ENCODE results near the gene ZNF362. TPM values are rescaled to one million over a fixed set of nuclear protein-coding genes. Genes with fewer than 3 reads are reported as not detected.

The ZNF362 gene
- total and polyA plus RNA-seq, 4 donors: 2.3 to 6.3 (median 5.4) TPM

- WGBS: 81% methylated on average over 15 of the region's 15 CpGs
Observed at GRCh38 chr1:33295023-33295422, 38.7 kb downstream of the ZNF362 start.

More at GRCh38 chr1:33295023-33295422, 38.7 kb downstream of the ZNF362 start:
- Histone ChIP-seq H3K36me3 (ENCODE audit: control insufficient read depth in 4 of 4, insufficient read depth in 3 of 4, low read depth in 1 of 4, low read length in 3 of 4) (peaks cover 0 to 9% (median 5%) of the 10 kb centered on the region in 4 donors), H3K9me3 (ENCODE audit: control insufficient read depth in 4 of 4, low read length in 3 of 4) (no peaks in the 10 kb centered on the region), H3K4me1 (ENCODE audit: control insufficient read depth in 4 of 4, insufficient read depth in 4 of 4, low read length in 3 of 4) (peaks cover 6 to 24% (median 18%) of the 10 kb centered on the region in 4 donors), H3K4me3 (ENCODE audit: low read depth in 1 of 3, low read length in 3 of 3) (no peak overlapping the region), H3K9ac (ENCODE audit: low read depth in 1 of 2, low read length in 2 of 2) (no peak overlapping the region), H3K27ac (ENCODE audit: low read depth in 1 of 2, low read length in 2 of 2) (no peak overlapping the region), H3K27me3 (ENCODE audit: control insufficient read depth in 4 of 4, insufficient read depth in 4 of 4, low read length in 3 of 4) (no peaks in the 10 kb centered on the region)
- DNase-seq (ENCODE audit: low spot score): no peak
- TF ChIP-seq TAF1 (conservative IDR thresholded peaks at IDR 0.05) (no peak), GABPA (IDR thresholded peaks at IDR 0.05 in 1 of 2, conservative IDR thresholded peaks at IDR 0.05 in 1 of 2) (no peak), CTCF (IDR thresholded peaks at IDR 0.05; ENCODE audit: low read depth, low read length, missing input control) (no peak), HNF4A (conservative IDR thresholded peaks at IDR 0.05) (no peak), NR2F2 (IDR thresholded peaks at IDR 0.05) (no peak), ZBTB33 (IDR thresholded peaks at IDR 0.05) (no peak), REST (IDR thresholded peaks at IDR 0.05) (no peak), YY1 (IDR thresholded peaks at IDR 0.05) (no peak), EGR1 (IDR thresholded peaks at IDR 0.05; ENCODE audit: low read depth in 2 of 2) (no peak)

All from liver (tissue), 9 donors.